GM12878 (cell line): ENCODE data around the gene FAM171A1. TPM values are rescaled to one million over a fixed set of nuclear protein-coding genes. Genes with fewer than 3 reads are reported as not detected.
A peak's percentile ranks its signal among the peaks of the same experiment; 100 is the strongest.

ENCODE experiments used
- ATAC-seq: fragments of 200-7000 bp; cut with Tn5 transposase; 3 replicates; pipeline ENCODE4 v1.9.1; 2020; ENCODE audit warnings: mild to moderate bottlenecking, moderate library complexity
- BruUV-seq: library from RNA; stranded (reverse); fragments of 400-500 nt; replicated peaks from 2 replicates; lab custom pipeline; 2021; lab: Mats Ljungman, UMichigan
- CTCF ChIA-PET: fragments of 300-600 bp; sonication (Branson Sonifier 250); formaldehyde crosslinking; extraction: SDS; loops from one replicate; lab custom pipeline; 2021; ENCODE audit warnings: inconsistent platforms; lab: Yijun Ruan, JAX
- POLR2A ChIA-PET: fragments of 350-600 bp; formaldehyde crosslinking; extraction: SDS; loops from one replicate; lab custom pipeline; 2021; ENCODE audit warnings: inconsistent platforms; lab: Charles Lee
- RAD21 ChIA-PET: fragments of 300-600 bp; sonication (Branson Sonifier 250); formaldehyde crosslinking; loops from one replicate; lab custom pipeline; 2023; ENCODE audit warnings: antibody characterized with exemption; ENCODE audit not compliant: unreplicated experiment; lab: Charles Lee
- SMC1A ChIA-PET: fragments of 300-600 bp; sonication (Branson Sonifier 250); formaldehyde crosslinking; loops from one replicate; lab custom pipeline; 2023; ENCODE audit not compliant: unreplicated experiment, uncharacterized antibody; lab: Charles Lee
- DNase-seq: peaks from one replicate; pipeline ENCODE4 v3.0.0-alpha.2; 2011; ENCODE audit warnings: low read depth, low spot score
- FAIRE-seq: peaks from 3 replicates; lab custom pipeline; 2011; peaks lifted over from hg19 to GRCh38; lab: Jason Lieb, UNC
- H2AFZ ChIP-seq: 2 replicates; pipeline ENCODE4 v1.6.0; 2011; ENCODE audit warnings: low read depth, low read length, control low read depth; ENCODE audit not compliant: control insufficient read depth
- H3K27ac ChIP-seq: 2 replicates; pipeline ENCODE4 v1.5.1; 2011; ENCODE audit warnings: control low read depth; ENCODE audit not compliant: control insufficient read depth, insufficient read depth
- H3K27me3 ChIP-seq, 2 experiments: replicated peaks in 1 of 2; 2 replicates each; pipeline versions ENCODE4 v1.6.0 to v1.6.1; 2011; ENCODE audit warnings: low read length in 1 of 2; ENCODE audit not compliant: control insufficient read depth in 2 of 2, insufficient read depth in 2 of 2
- H3K36me3 ChIP-seq, 2 experiments: 2 replicates each; pipeline ENCODE4 v1.5.1; 2011; ENCODE audit warnings: low read length in 1 of 2; ENCODE audit not compliant: control insufficient read depth in 2 of 2, insufficient read depth in 2 of 2
- H3K4me1 ChIP-seq: 2 replicates; pipeline ENCODE4 v1.6.1; 2011; ENCODE audit warnings: mild to moderate bottlenecking, low read length, moderate library complexity, mixed read lengths; ENCODE audit not compliant: control insufficient read depth, insufficient read depth
- H3K4me2 ChIP-seq: 2 replicates; pipeline ENCODE4 v1.6.0; 2011; ENCODE audit warnings: control low read depth; ENCODE audit not compliant: control insufficient read depth, insufficient read depth
- H3K4me3 ChIP-seq: fragments of 200-600 bp; sonication (generic); 2 replicates; pipeline ENCODE4 v1.5.1; 2016
- H3K79me2 ChIP-seq: 2 replicates; pipeline ENCODE4 v1.6.0; 2011; ENCODE audit warnings: low read length; ENCODE audit not compliant: control insufficient read depth, insufficient read depth
- H3K9ac ChIP-seq: 2 replicates; pipeline ENCODE4 v1.8.0; 2011; ENCODE audit warnings: low read length, control low read depth, mixed read lengths; ENCODE audit not compliant: control insufficient read depth, insufficient read depth
- H3K9me3 ChIP-seq: replicated peaks from 3 replicates; pipeline ENCODE4 v1.5.1; 2011; ENCODE audit warnings: mild to moderate bottlenecking, low read length; ENCODE audit not compliant: control insufficient read depth, insufficient read depth
- H4K20me1 ChIP-seq: 2 replicates; pipeline ENCODE4 v1.6.0; 2011; ENCODE audit not compliant: control insufficient read depth, insufficient read depth
- ASH2L ChIP-seq: fragments of 300-600, 200-600 bp; sonication (generic); IDR thresholded peaks from 2 replicates; pipeline ENCODE4 v1.6.1; 2017; ENCODE audit warnings: low read depth, mild to moderate bottlenecking, borderline replicate concordance
- BACH1 ChIP-seq: fragments of 450-650 bp; IDR thresholded peaks from 2 replicates; pipeline ENCODE4 v1.6.1; 2017; ENCODE audit warnings: mild to moderate bottlenecking, borderline replicate concordance
- BCLAF1 ChIP-seq: fragments of 450-650 bp; IDR thresholded peaks from 2 replicates; pipeline ENCODE4 v1.6.1; 2017; ENCODE audit warnings: antibody characterized with exemption, mild to moderate bottlenecking, moderate library complexity
- BMI1 ChIP-seq: fragments of 450-650 bp; IDR thresholded peaks from 2 replicates; pipeline ENCODE4 v1.6.1; 2016; ENCODE audit warnings: mild to moderate bottlenecking, moderate library complexity, borderline replicate concordance
- EGR1 ChIP-seq, 2 experiments: IDR thresholded peaks; 1 replicate in 1 of 2; 2 replicates in 1 of 2; pipeline ENCODE4 v1.6.1; 2011 to 2012; ENCODE audit warnings: low read depth in 2 of 2, low read length in 2 of 2, borderline replicate concordance in 1 of 2, mild to moderate bottlenecking in 1 of 2, moderate library complexity in 1 of 2
- IRF4 ChIP-seq: IDR thresholded peaks from 2 replicates; pipeline ENCODE4 v1.6.1; 2011; ENCODE audit warnings: low read depth, low read length
- KLF5 ChIP-seq: fragments of 450-650 bp; IDR thresholded peaks from 2 replicates; pipeline ENCODE4 v1.6.1; 2014; ENCODE audit warnings: mild to moderate bottlenecking; ENCODE audit not compliant: partially characterized antibody
- LARP7 ChIP-seq: fragments of 450-650 bp; IDR thresholded peaks from 2 replicates; pipeline ENCODE4 v1.6.1; 2017; ENCODE audit warnings: mild to moderate bottlenecking
- MTA3 ChIP-seq: IDR thresholded peaks from 2 replicates; pipeline ENCODE4 v1.6.1; 2012; ENCODE audit warnings: low read length, inconsistent platforms, borderline replicate concordance
- MXI1 ChIP-seq: fragments of 150-350 bp; IDR thresholded peaks from 2 replicates; pipeline ENCODE4 v1.6.1; 2011; ENCODE audit warnings: low read depth, mild to moderate bottlenecking, inconsistent platforms, low read length, improper control_type of control experiment
- NBN ChIP-seq: fragments of 450-650 bp; IDR thresholded peaks from 2 replicates; pipeline ENCODE4 v1.6.1; 2016
- ZBTB11 ChIP-seq: fragments of 450-650 bp; formaldehyde crosslinking; IDR thresholded peaks from 2 replicates; pipeline ENCODE4 v1.5.0; 2022; ENCODE audit warnings: mild to moderate bottlenecking, missing genetic modification characterization
- ZNF687 ChIP-seq: fragments of 450-650 bp; IDR thresholded peaks from 2 replicates; pipeline ENCODE4 v1.6.1; 2017; ENCODE audit warnings: mild to moderate bottlenecking, moderate library complexity
- WGBS: methylation state at CpG from one replicate; pipeline ENCODE4 v1.1.6; 2016; ENCODE audit warnings: low lambda C conversion rate; ENCODE audit not compliant: insufficient replicate concordance, insufficient coverage; ENCODE audit errors: missing lambda C conversion rate; 5-methylcytosine and 5-hydroxymethylcytosine counted together
- in situ Hi-C: fragments of 300-500 bp; cut with MboI; formaldehyde crosslinking; loops from 9 replicates; pipeline ENCODE4 v1.14.3; 2018; ENCODE audit warnings: mixed read lengths
- intact Hi-C: fragments of 100-400 bp; cut with micrococcal nuclease; formaldehyde crosslinking; loops from one replicate; pipeline ENCODE4 v1.14.2; 2022; ENCODE audit not compliant: unreplicated experiment
- polyA plus RNA-seq, 11 experiments: library from polyadenylated mRNA; depleted of rRNA in 4 of 11; unstranded in 6 of 11; stranded (reverse) in 5 of 11; fragments of >200 nt; fragmentation: Nextera tagmentation in 4 of 11; fragmentation: Illumina TruSeq in 1 of 11; extraction: Ambion mirVana in 4 of 11; extraction: Trizol in 1 of 11; gene quantifications; 1 replicate in 1 of 11; 2 replicates in 10 of 11; pipeline versions ENCODE4 v1.2.1 to v1.2.3, GENCODE V29; 2011 to 2016; ENCODE audit warnings: inconsistent platforms in 2 of 11, missing spikeins in 2 of 11, low read depth in 1 of 11
- total RNA-seq, 4 experiments: library from RNA; depleted of rRNA in 3 of 4; stranded (reverse); fragments of >200 nt in 3 of 4; fragmentation: Illumina TruSeq in 1 of 4; extraction: Trizol in 1 of 4; gene quantifications; 2 replicates each; pipeline versions ENCODE4 v1.2.1 to v1.2.3, GENCODE V29; 2013 to 2021

Gene FAM171A1
- total and polyA plus RNA-seq, 10 of the 15 experiments (the other 5 are each of a cell fraction or from before 2014, with no cell fraction given): 0.05 to 0.28 (median 0.10) TPM; not detected in 1

- H3K79me2 ChIP-seq: no peaks in the 10 kb centered on the region
- DNase-seq (no peak), FAIRE-seq (no peak), ATAC-seq (peak; percentile 51; the same call in 2 of the 3 replicates)
- BruUV-seq: no TSS peak
- no peak overlapping the region for H3K9ac ChIP-seq
- no peak overlapping the region for H3K4me2 ChIP-seq
- no peaks in the 10 kb centered on the region for H4K20me1 ChIP-seq
- WGBS: 57% methylated on average over 12 of the region's 12 CpGs
- no peaks in the 10 kb centered on the region for H3K27me3 ChIP-seq
- H3K4me1 ChIP-seq: no peaks in the 10 kb centered on the region
- H3K36me3 ChIP-seq: no peaks in the 10 kb centered on the region
- TF ChIP-seq ZNF687 (no peak), ASH2L (no peak), BACH1 (no peak), BCLAF1 (no peak), ZBTB11 (no peak), NBN (no peak), BMI1 (no peak), EGR1 (IDR thresholded peaks at IDR 0.05; ENCODE audit: borderline replicate concordance in 1 of 2, low read depth in 2 of 2, low read length in 2 of 2) (no peak), LARP7 (no peak), IRF4 (no peak), MXI1 (no peak), MTA3 (no peak), KLF5 (no peak)
- in situ Hi-C loops (no loop called here), intact Hi-C loops (no loop called here)
- CTCF ChIA-PET: no interaction called here
- H3K4me3 ChIP-seq: no peak overlapping the region
- no peak overlapping the region for H2AFZ ChIP-seq
- no peaks in the 10 kb centered on the region for H3K9me3 ChIP-seq
- POLR2A ChIA-PET: no interaction called here
- SMC1A ChIA-PET: no interaction called here
- no peak overlapping the region for H3K27ac ChIP-seq
- RAD21 ChIA-PET: no interaction called here
Observed at GRCh38 chr10:15196021-15196834, 174.9 kb downstream of the FAM171A1 start.
